HG03045 (cell line): ENCODE results near the gene EXOC5.

Experiments
- ATAC-seq: cut with Tn5 transposase; IDR thresholded peaks from one replicate; pipeline ENCODE4 v1.9.1; 2021; ENCODE audit warnings: mild to moderate bottlenecking, moderate library complexity; ENCODE audit not compliant: unreplicated experiment

The EXOC5 gene

GRCh38 chr14:57168138-57168679 is 100.5 kb downstream of the EXOC5 start:
- no peak for ATAC-seq

DNA sequence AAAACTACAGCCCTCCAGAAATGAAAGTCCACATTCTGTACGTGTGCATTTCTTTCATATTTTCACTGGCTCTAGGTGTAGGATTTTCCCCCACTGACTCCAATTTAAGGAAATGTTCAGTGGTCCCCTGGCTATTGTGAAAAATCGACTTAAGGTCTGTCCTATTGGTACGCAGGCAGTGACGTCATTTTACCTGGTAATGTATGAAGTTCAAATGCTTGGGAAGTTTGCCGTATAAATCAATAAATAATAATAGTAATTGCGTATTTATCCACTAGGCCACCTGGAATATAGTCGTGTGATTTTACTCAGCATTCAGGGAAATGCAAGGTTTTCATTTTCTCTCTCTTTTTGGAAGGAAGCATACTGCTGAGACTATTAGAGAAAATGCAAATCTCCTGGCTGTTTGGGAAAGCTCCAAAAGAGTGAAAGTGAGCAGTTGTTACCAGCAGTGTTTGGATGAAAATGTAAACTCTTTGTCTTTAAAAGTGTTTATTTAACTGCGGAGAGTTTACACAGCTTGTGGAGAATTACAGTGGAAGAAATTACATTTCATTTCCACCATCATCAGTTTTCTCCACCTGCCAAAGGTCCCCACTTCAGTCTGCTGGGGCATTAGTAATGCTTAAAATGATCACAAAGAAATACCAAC is 107.0 kb downstream of the EXOC5 start:
- no peak for ATAC-seq

DNA sequence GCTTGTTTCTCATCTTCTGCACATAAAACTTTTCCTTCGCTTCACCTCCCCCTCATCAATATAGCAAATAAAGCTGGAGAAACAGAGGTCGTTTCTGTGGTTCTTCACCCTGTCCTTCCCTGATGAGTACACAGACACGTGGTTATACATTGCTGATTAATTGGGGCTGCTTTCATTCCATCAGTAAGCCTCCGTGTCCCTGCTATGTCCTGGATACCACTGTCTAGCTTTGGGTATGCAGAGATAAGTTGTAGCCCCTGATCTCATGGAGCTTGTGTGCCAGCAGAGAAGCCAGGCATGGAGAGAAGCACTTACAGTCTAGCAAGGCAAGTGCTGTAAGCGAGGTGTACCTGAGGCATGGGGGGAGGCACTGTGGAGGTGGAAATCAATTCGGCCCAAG is 108.4 kb downstream of the EXOC5 start:
- no peak for ATAC-seq

GRCh38 chr14:57153286-57153685 is 115.4 kb downstream of the EXOC5 start:
- no peak for ATAC-seq
